Osteocyte (in vitro differentiated cells): Measurements from ENCODE around the gene ZMYND8. TPM values are rescaled to one million over a fixed set of nuclear protein-coding genes. Genes with fewer than 3 reads are reported as not detected.

Experiments used
- DNase-seq: peaks from one replicate; pipeline ENCODE4 v3.0.0; 2021; ENCODE audit warnings: mixed read lengths; ENCODE audit not compliant: unreplicated experiment; ENCODE audit errors: extremely low spot score
- H3K27ac Mint-ChIP-seq: one replicate; pipeline ENCODE4 v1.8.0; 2021; ENCODE audit warnings: mild to moderate bottlenecking, mixed read lengths; ENCODE audit not compliant: unreplicated experiment
- H3K27me3 Mint-ChIP-seq: one replicate; pipeline ENCODE4 v1.8.0; 2021; ENCODE audit warnings: mixed read lengths; ENCODE audit not compliant: unreplicated experiment
- H3K36me3 Mint-ChIP-seq: one replicate; pipeline ENCODE4 v1.8.0; 2021; ENCODE audit warnings: mixed read lengths; ENCODE audit not compliant: unreplicated experiment
- H3K4me1 Mint-ChIP-seq: one replicate; pipeline ENCODE4 v1.8.0; 2021; ENCODE audit warnings: mixed read lengths; ENCODE audit not compliant: unreplicated experiment
- H3K4me3 Mint-ChIP-seq: one replicate; pipeline ENCODE4 v1.8.0; 2021; ENCODE audit warnings: mild to moderate bottlenecking, moderate library complexity, mixed read lengths; ENCODE audit not compliant: unreplicated experiment
- H3K9me3 Mint-ChIP-seq: one replicate; pipeline ENCODE4 v1.8.0; 2021; ENCODE audit warnings: mixed read lengths; ENCODE audit not compliant: unreplicated experiment
- CTCF ChIP-seq: fragments of 200-600 bp; sonication (generic); IDR thresholded peaks from 2 replicates; pipeline ENCODE4 v1.5.0; 2021; ENCODE audit warnings: antibody characterized with exemption, mild to moderate bottlenecking, moderate library complexity
- total RNA-seq: library from RNA; stranded (reverse); gene quantifications from 2 replicates; pipeline ENCODE4 v1.2.1, GENCODE V29; 2021

The ZMYND8 gene
- total RNA-seq, 1 donor from 2014 or later = 96.5 TPM

- Mint-ChIP-seq H3K4me1 (peaks cover 45% of the 10 kb centered on the region), H3K4me3 (no peak overlapping the region), H3K36me3 (peaks cover 48% of the 10 kb centered on the region), H3K27ac (peak overlapping the region; percentile 38), H3K9me3 (no peaks in the 10 kb centered on the region), H3K27me3 (no peaks in the 10 kb centered on the region)
- no peak for TF ChIP-seq CTCF
- DNase-seq = no peak
These were observed 50.4 kb downstream of the ZMYND8 start for GRCh38 chr20:47306095-47306494.

- TF ChIP-seq CTCF = no peak
- H3K9me3 Mint-ChIP-seq = no peaks in the 10 kb centered on the region
- DNase-seq = no peak
- H3K36me3 Mint-ChIP-seq = peaks cover 44% of the 10 kb centered on the region
- no peak overlapping the region for H3K27ac Mint-ChIP-seq
- no peak overlapping the region for H3K4me3 Mint-ChIP-seq
- no peaks in the 10 kb centered on the region for H3K27me3 Mint-ChIP-seq
- peaks cover 41% of the 10 kb centered on the region for H3K4me1 Mint-ChIP-seq
These were observed 50.8 kb downstream of the ZMYND8 start for GRCh38 chr20:47305667-47306066.

- peak overlapping the region; percentile 79 for H3K27ac Mint-ChIP-seq
- no peak overlapping the region for H3K4me3 Mint-ChIP-seq
- no peak for DNase-seq
- H3K4me1 Mint-ChIP-seq = peaks cover 39% of the 10 kb centered on the region
- no peaks in the 10 kb centered on the region for H3K9me3 Mint-ChIP-seq
- no peaks in the 10 kb centered on the region for H3K27me3 Mint-ChIP-seq
- peaks cover 46% of the 10 kb centered on the region for H3K36me3 Mint-ChIP-seq
- no peak for TF ChIP-seq CTCF
These were observed 52.2 kb downstream of the ZMYND8 start for GRCh38 chr20:47304287-47304686.

- Mint-ChIP-seq H3K4me1 (peaks cover 36% of the 10 kb centered on the region), H3K36me3 (peaks cover 42% of the 10 kb centered on the region), H3K9me3 (no peaks in the 10 kb centered on the region), H3K27ac (peak overlapping the region; percentile 79), H3K4me3 (no peak overlapping the region), H3K27me3 (no peaks in the 10 kb centered on the region)
- no peak for DNase-seq
- TF ChIP-seq CTCF = no peak
These were observed 52.8 kb downstream of the ZMYND8 start for GRCh38 chr20:47303736-47304135.

GRCh38 chr20:47300071-47300470 lies 56.4 kb downstream of the ZMYND8 start:
- Mint-ChIP-seq H3K4me1 (peaks cover 38% of the 10 kb centered on the region), H3K4me3 (no peak overlapping the region), H3K27ac (peak overlapping the region; percentile 55), H3K36me3 (peaks cover 48% of the 10 kb centered on the region), H3K9me3 (no peaks in the 10 kb centered on the region), H3K27me3 (no peaks in the 10 kb centered on the region)
- no peak for DNase-seq
- no peak for TF ChIP-seq CTCF
